ENCODE measurements around the gene CXCL14.
"Not testable (repeated sequence)": the region's sequence is repeated elsewhere in the genome, so short reads cannot be mapped to it uniquely, and the experiment has no call there.

The CXCL14 gene

DNA sequence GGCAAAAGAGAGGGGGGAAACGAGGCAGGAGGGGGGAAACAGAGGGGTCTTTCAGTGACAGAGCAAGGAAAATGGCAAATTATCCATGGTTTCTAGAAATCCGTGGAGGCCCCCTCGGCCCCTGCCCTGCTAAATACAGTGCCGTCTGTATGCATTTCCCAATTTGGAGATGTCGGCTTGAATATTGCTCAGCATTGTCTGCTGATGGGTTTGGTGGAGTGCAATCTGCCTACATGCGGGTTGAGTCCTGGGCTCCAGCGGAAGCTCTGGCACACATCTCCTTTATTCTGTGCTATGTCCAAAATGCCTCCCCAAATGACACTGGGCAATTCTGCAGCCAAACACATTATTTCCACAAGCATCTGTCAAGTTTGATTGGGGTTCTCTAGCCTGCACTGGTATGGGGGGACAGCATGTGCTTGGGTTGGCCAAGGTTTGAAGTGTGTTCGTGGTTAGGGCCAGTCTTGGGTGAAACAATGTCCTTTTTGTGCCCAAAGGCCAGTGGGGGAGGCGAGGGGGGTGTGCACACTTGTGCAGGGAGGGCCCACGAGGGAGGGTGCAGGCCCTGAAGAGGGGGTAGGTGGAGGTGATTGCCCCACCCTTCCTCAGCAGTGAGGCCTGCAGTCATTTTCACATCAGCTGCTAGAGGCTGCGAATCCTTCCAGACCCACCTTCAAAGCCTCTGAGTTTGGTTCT is 36.8 kb downstream of the CXCL14 start:
- no peak for DNase-seq

DNA sequence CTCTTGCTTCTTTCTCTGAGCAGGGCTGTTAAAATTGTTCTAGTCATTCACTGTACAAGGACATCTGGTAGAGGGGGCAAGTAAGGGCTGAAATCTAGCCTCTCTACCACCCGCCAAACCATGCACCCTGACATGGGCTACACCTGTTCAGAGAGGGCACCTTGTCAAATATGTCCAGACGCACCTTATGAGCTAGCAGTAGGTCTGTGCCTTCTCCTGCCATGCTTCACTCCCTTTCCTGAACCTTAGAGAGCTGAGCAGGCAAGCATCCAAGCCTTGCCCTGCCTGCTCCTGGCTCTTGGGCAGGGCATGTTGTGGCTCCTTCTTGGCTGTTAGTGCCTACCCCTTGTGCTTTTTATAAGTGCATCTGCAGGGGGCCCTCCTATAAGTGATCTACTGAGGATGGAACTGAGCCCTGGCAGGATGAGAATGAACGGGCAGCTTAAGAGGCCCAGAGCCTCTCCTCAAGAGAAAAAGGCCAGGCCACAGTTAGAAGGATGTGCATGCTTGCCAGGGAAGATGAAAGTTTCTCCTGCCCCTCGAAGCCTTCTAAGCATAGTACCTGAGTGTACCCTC is 39.3 kb downstream of the CXCL14 start:
- DNase-seq: no peak

DNA sequence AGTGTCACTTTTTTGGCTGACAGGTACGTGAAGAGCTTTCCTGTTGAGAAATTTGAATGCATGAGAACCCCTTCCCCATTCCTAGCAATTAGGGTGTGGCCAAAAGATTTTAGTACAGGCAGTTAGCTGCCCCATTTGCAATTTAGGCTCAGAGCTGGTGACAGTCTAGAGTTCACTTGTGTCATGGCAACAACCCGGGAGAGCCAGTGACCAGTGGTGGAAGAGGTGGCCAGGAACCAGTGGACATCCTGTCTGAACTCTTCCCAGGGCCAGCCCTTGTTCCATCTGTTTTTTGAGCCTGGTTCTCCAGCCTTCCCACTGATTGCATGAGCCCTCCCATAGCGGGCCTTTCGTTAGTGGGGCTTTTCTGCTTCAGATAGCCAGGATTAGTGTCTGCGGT is 40.5 kb downstream of the CXCL14 start:
- DNase-seq: no peak

DNA sequence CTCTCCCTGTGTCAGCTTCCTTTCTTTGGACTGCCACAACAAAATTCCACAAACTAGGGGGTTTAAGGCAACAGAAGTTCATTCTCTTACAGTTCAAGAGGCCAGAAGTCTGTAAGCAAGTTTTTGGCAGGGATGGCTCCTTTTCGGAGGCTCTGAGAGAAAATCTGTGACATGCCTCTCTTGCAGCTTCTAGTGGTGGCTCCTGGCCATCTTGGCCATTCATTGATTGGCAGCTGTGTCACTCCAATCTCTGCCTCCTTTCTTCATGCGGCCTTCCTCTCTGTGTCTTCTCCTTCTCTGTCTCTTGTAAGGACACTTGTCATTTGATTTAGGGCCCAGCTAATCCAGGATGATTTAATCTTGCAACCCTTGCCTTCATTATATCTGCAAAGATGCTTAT is 41.0 kb downstream of the CXCL14 start:
- no peak for DNase-seq

DNA sequence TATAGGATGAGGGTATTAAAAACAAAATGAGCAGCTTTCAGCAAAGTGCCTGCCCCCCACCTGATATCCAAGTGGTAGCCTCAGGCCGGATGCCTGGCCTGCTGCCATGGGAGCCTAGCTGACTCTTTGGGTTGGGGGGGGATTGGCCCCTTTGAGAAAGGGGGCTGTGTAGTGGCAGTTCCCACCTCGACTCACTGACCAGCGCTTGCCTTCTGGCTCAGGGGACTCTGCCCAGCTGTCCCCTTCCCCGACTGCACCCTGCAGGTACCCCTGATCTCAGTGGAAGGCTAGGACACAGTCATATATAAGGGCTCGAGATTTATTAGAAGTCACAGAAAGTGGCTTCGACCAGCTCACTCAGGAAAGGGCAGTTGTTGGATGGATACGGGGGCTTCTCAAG is 41.5 kb downstream of the CXCL14 start:
- DNase-seq: no peak

- no peak for DNase-seq
Observed at GRCh38 chr5:135535820-135536801, 42.7 kb downstream of the CXCL14 start, which contains the start of gene NEUROG1. Gene NEUROG1, minus strand, starts transcription at chr5:135535964. Its CDS starts 274 bp downstream, at chr5:135535690.

DNA sequence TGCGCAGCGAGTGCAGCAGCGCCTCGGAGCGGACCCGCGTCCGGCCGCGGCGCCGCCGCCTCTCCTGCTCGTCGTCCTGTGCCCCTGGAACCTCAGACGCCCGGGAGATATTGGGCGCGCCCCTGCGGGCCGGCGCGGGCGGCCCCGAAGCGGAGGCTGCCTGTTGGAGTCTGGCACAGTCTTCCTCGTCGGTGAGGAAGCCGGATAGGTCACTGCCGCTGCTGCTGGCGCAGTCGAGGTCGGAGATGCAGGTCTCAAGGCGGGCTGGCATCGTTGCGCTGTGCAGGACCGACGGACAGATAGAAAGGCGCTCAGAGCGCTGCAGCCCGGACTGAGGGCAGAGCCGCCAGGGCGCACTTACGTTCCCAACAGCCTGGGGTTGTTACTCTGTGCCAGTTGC is 43.4 kb downstream of the CXCL14 start:
- DNase-seq: no peak

DNA sequence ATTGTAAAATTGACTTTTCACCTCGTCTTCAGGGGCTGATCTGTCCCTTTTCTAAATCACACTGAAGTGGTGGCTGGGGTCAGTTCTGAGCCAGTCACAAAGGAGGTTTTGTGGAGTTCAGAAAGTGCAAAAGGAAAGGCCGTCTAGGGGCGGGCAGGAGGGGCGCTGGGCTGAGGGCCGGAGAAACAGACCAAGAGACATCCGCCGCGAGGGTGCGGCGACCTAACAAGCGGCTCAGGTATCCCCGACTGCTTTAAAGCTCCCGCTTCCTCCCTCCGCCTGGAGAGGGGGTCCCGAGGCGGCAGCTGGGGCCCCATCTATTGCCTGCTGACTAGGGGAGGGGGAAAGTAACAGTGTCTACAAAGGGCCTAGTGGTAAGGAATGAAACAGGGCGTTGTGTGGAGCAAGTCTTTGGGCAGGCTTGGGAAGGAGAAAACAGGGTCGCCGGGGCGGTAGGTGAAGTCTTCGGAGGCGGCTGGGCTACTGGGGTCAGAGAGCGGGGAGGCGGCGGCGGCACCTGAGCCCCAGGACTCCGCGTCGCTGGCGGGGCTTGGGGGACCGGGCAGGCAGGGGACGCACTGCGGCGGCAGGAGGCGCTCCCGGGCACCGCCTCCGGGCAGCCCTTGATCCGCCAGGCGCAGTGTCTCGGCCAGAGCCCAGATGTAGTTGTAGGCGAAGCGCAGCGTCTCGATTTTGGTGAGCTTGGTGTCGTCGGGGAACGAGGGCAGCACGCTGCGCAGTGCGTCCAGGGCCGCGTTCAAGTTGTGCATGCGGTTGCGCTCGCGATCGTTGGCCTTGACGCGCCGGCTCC is 44.0 kb downstream of the CXCL14 start:
- no peak for DNase-seq

- DNase-seq: no peak
Observed at GRCh38 chr5:135533794-135534193, 45.0 kb downstream of the CXCL14 start.

GRCh38 chr5:135533334-135533733 is 45.5 kb downstream of the CXCL14 start:
- no peak for DNase-seq

- not testable (repeated sequence) for DNase-seq
Observed at GRCh38 chr5:135529576-135529975, 49.2 kb downstream of the CXCL14 start.

DNA sequence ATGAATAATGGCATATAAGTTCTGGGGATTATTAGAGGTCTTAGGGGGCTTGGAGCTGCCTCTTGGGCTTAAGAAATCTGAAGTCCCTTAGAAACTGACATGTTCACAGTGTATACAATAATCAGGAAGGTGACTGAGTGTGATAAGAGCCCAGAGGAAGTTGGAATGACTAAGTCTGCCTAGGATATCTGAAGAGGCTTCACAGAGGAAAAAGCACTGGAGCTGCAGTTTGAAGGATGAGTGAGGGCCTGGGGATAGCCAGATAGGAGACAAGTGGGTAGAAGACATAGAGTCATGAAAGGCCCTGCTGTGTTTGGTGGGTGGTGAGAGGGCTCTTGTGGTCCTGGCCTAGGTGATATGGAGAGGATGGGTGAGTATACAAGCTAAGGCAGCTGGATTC is 51.9 kb downstream of the CXCL14 start:
- DNase-seq: no peak

- no peak for DNase-seq
Observed at GRCh38 chr5:135521964-135522363, 56.8 kb downstream of the CXCL14 start.

Measured in effector CD8-positive, alpha-beta T cell (primary cell).